CD4-positive, alpha-beta T cell treated with Interleukin-6 at 100 ng/mL for 8 hours (primary cell): ENCODE measurements around the gene FAM81A.
"Not testable (repeated sequence)": the region's sequence is repeated elsewhere in the genome, so short reads cannot be mapped to it uniquely, and the experiment has no call there.

Experiments
- DNase-seq: peaks from one replicate; pipeline ENCODE4 v3.0.0-alpha.2; 2020; ENCODE audit warnings: mixed read lengths, low spot score

Gene FAM81A

DNA sequence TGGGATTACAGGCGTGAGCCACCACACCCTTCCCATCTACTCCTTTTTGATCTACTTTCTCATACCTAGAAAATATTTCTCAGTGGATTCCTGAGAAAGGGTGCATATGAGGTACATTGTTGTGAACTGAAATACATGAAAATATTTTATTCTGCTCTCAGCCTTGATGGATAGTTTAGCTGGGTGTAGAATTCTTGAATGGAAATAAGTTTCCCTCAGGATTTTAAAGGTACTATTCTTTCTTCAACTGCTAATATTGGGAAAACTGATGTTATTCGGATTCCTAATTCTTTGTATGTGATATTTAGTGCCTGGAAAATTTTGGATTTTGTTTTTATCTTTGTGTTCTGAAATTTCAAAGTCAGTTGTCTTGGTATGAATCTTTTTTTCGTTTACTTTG, 9.1 kb upstream of the FAM81A start:
- DNase-seq, result not testable (repeated sequence)

DNA sequence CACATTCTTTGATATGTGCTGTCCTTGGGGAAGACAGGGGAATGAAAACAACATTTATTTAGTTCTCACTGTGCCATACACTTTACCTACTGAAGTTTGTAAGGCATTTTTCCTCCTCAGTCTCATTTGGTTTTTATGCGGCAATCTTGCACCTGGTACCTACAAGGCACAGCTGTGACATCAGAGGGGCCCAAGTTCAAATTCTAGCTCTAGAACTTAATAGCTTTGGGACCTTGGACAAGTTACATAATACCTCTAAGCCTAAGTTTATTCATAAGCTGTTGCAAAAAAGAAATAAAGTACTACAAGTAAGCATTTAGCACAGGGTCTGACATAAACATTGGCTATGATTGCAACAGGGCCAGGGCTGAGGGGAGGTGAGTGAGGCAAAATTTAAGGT, 5.6 kb upstream of the FAM81A start:
- no peak for DNase-seq

DNA sequence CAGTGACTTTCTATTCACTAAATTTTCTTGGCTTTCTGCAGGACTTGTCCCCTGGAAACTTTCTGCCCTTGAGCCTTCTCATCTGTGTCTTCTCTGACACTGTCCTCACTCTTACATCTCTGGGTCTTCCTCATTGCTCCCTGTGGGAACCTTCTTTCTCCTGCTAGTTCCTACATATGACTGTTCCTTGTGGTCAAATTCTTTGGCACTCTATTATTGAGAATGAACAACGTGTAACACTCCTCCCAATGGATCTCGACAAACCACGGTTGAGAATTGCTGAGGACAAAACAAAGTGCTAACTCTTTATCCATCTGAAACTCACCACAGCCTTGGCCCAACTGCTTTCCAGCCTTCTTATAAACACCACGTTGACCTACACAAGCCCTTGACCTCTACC, 3.5 kb upstream of the FAM81A start:
- DNase-seq, result no peak

DNA sequence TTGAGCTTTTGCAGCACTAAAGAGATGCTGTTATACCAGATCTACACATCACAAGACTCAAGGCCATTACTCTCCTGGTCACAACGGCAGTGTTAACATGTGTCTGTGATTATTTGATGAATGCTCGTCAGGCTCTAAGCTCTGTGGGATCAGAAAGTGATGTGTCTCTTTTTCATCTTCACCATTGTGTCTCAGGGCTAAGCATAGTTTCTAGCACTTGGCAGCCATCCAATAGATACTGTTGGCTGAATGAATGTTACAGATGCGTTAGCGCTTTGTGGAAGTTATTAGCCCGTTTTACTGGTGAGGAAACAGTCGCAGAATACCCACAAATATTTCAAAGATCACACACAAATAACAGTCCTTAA, 1.2 kb upstream of the FAM81A start:
- no peak for DNase-seq

DNA sequence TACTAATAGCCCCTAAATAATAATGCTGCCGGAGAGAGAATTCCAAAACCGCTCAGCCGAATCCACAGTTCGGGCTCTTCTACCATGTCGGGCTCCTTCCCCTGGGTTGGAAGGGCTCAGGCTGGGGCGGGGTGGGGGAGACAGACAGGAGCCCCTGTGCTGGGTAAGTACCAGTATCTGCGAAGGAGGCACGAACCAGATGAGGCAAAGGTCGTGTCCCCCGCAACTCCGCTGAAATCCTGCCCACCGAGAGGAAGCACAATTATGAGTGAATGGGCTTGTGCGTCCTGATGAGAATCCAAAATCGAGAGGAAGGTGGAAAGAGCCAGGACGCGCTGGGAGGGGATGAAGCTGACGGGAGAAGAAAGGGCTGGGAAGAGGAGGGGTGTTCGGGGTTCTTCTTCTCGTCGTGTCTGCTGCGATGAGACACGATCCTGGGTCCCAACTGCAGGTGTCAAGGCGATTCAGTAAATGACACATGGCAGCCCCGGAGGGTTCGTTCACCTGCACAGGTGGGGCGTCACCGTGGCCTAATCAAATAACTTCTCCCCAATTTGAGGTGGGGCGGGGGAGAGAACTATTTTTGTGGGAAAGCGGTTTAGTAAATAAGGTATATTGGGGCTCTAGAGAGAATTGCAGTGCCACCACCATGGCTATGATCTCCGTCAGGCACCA, 707 bp upstream of the FAM81A start:
- no peak for DNase-seq

DNA sequence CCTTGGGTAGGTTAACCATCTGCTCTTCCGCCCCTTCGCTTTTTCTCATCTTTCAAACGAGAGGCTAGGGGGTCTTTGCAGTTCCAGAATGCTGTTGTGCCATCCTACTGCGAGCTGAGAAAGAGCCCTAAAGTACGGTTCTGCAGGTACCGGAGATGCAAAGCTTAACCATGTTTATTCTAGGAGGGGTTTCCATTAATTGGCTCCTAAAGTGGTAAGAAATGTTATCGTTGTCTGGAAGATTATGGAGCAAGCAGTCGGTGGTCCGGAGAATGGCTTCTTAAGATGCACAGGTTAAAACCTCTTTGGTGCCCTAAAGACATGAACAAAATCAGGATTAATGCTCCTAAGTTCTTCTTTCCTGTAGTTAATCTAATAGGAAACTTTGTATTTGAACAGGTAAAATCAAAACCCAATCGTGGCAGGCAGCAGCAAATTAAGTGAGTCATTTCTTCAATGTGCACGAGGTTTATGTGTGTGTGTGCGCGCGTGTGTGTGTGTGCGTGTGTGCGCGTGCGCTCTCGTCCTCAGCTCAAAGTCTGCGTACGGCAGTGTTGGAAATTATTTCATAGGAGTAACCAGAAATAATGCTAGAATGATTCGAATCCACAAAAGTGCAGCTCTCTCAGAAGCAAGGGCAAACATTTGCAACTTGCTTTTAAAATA, 772 bp downstream of the FAM81A start:
- DNase-seq, result no peak

DNA sequence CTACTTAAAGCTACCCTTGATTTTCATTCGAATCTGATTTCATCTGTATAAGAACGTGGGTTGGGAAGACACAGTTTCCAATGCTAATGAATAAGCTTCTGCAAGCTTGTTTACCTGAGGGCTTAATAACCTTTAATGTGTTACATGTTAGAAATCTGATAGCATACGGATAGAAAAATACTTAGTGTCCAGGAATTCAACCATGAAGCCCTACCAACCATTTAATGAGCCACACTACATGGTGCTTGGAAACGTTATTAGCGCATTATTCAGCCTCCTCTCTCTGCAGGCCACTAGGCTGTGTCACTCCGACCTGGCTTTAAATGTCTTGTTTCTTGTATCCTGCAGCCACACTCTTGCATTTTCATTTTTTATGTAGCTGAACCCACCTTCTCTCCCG, 1.6 kb downstream of the FAM81A start:
- no peak for DNase-seq

DNA sequence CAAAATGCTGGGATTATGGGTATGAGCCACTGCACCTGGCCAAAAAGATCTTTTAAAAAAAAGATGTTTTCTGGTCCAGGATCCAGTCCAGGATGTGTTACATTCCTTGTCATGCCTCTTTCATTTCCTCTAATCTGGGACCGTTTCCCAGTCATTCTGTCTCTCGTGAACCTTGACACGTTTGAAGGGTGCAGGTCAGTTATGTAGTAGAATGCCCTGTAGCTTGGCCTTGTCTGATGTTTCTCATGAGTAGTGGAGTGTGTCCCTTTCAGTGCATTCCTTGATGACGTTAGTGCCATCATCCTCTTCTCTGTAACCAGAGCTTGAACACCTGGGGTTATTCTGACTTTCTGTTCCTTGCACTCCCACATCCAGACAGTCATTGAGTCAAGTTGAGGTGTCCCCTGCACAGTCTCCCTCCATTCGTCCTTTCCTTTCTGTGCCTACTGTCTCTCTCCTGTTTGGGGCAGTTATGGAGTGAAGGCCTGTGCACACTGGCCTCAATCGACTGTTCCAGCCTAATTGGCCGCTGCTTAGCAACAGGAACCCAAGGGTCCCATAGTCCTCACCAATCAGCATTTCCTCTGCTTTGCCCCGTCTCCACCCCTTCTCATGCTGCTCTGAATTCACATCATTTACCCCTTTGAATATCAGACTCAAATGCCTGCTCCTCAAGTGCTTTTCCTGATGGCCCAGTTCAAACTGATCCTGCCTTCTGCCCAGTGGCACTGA, 5.5 kb downstream of the FAM81A start:
- DNase-seq, result no peak

DNA sequence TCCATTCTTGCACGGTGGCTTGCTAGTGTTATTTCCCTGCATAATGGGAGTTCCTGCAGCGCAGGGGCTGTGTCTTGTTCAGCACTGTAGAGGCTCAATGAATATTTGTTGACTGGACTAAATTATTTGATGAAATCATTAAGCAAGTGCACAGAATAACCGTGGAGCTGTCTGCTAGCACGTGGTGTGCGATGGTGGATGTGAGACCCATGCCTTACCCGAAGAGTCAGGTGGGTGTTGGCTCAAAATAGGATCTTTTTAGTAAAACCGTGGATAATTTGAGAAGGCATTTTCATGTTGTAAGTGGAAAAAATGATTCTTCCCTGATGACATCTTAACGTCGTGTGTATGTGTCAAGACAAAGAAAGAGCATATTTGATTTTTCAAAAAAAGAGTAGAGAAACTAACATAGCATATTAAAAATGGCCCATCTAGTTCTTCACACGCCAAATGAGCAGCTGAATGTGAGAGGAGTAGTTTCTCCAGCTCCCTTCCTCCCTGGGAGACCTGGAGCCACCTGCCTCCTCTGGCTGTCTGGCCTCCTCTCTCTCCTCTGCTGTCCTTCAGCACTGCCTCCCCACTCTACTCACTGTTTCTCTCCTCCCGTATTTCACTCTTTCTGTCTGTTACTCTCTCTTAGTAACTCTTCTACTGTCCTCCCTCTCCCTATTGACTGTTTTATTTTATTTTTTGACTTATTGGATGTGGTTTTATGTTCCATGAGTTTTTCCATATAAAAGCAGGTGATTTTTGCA, 6.3 kb downstream of the FAM81A start:
- DNase-seq, result no peak

DNA sequence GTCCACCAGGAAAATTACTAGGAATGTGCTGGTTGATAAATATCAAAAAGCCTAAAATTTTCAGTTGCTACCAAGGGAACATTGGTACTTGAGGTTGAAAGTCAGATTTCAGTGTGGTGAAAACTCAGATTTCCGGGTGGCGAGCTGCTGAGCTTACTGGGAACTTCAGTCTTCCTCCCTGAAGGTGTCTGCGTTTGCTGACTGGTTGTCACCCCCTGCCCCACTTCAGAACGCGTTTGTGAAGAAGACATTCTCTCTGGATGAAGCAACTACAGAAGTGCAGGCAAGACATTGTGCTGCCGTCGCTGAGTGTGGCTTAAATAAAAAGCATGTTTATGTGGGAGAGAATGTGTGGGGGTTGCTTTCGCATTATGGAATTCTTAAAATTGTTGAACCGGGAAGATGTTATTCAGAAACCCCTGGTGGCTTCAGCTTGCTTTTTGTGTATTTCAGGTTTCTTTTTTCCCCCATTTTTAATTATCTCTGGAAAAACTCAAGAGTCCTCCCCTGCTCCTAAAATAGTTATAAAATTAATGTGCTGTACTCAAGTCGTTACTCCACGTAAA, 7.1 kb downstream of the FAM81A start:
- no peak for DNase-seq

DNA sequence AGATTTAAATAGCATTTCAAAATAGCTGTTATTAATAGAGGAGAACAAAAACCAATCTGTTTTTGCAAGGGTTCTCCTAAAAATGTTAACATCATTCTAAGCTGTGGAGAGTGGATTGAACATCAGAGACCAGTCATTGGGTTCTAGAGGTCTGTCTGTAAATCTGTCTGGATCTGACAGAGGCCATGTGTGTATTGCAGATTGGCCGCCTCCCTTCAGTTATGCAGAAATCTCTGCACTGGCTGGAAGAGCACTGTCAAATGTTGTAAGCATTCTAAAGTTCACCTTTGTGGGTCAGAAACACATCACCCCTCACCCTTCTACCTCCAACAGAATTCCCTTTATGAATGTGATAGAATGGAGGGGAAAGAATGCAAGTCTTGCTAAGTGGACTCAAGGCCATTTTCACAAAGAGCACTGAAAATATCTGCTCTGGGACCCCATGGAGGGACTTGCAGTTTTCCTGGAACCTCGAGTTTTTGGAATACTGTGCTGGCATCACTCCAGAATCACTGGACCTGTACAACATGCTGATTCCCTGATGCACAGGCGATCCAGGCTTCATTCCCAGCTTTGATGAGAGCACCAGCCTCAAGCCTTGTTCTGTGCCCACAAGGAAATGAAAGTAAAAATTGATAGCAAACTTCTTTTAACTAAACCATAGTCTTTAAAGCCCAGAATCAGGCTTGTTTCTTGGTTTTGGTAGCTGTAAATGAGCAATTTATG, 8.4 kb downstream of the FAM81A start:
- no peak for DNase-seq

DNA sequence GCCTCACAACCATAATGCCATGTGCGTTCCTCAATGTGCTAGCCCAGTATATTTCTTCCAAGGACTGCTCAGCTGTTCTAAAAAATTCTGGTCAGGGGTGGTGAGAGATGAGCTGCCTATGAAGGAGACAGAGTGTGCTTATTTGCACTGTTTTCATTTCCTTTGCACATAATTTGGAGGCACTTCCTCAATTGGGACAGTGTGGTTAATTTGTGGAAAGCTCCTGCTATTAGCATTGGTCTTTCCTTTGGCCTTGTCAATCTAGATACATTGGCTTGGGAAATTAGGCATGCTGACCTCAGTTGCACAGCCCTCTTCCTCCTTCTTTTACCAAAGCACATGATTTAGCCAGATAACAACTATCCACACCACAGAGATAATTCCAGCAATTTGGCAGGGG, 9.4 kb downstream of the FAM81A start:
- no peak for DNase-seq

DNA sequence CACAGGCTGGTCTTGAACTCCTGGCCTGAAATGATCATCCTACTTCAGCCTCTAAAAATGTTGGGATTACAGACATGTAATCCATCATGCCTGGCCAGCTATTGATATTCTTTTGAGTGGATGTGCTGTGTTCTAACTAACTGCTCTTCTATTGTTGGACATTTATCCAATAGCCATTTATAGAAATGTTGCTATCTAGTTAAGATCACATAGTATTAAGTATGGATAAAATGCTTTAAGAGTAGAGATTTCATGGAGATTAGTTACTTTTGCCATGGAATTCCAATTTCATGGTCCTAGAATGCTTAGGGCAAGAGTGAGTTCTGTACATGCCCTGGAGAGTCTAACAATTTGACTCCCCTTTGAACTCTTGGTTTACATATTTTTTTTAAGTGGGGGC, 10.9 kb downstream of the FAM81A start:
- no peak for DNase-seq

DNA sequence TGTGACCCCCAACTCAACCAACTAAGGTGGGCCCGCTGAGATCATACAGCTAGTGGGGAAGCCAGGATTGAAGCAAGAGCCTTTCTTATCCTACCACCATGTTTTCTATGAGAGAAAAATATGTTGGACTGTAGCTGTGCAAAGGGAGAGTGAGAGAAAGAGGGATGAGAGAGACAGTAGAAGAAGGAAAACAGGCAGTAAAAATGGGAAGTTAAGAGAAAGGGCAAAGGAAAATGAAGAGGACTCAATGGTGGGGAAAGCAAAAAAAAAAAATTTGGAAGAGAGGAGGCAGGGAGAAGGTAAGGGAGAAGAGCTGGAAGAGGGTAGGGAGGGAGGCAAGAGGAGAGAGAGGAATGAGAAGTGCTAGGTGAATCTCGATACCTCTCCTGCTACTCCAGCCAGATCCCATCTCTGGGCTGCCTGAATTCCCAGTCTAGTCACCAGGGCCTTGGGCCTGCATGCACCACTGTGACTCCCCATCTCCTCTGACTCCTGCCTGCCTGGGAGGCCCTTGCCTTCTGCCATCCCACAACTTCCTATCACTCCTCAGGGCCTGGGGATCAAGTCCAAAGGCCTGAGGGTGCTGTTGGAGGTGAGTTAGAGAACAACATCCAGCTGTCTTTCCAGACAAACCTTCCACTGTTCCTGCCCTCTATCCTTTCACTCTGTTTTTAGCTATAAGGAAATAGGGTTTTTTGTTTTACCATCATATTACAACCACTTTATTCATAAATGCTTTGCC, 15.7 kb downstream of the FAM81A start:
- no peak for DNase-seq

DNA sequence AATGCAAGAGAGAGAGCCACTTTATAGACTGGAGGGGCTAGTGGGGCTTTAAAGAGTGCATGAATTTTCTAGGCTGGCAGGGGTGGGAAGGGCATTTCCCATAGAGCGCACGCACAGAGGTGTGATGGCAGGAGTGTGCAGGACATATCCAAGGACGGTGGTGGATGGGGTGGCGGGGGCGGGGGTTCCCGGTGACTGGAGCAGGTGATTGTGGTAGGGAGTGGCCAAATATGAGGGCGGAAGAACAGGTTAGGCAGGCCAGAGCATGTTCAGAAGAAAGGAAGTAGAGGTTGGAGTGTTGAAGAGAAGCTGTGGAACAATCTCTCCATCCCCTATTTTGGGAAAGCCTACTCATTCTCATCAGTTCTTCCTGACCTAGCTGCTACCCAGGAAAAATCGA, 18.1 kb downstream of the FAM81A start:
- DNase-seq, result no peak

DNA sequence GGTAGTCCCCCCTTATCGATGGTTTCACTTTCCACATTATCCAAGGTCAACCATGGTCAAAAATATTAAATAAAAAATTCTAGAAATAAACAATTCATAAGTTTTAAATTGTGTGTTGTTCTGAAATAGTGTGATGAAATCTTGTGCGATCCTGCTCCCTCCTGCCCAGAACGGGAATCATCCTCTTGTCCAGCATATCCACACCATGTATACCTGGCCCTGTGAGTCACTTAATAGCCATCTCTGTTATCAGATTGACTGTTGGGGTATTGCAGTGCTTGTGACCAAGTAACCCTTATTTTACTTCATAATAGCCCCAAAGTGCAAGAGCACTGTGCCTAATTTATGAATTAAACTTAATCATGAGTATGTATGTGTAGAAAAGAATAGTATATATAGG, 19.1 kb downstream of the FAM81A start:
- DNase-seq, result no peak

DNA sequence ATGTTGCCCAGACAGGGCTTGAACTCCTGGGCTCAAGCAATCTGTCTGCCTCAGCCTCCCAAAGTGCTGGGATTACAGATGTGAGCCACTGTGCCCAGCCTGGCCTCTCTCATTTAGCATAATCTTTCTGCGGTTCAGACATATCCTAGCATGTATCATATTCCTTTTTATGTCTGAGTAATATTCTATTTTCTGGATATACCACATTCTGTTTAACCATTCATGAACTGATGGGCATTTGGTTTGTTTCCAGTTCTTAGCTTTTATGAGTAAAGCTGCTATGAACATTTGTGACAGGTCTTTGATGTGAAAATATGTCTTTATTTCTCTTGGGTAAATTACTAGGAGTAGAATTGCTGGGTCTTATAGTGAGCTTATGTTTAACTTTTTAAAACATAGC, 23.5 kb downstream of the FAM81A start:
- no peak for DNase-seq

DNA sequence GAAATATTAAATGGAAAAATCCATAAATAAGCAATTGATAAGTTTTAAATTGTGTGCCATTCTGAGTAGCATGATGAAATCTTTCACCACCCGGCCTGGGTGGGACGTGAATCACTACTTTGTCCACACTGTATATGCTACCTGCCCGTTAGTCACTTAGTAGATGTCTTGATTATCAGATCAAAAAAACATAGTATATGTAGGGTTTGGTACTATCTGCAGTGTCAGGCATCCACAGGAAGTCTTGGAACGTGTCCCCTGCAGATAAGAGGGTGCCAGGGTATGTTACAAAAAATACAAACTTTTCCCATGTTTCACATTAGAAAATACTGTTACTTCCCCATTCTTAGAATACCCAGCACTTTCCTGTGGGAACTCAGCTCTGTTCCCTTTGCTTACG, 35.2 kb downstream of the FAM81A start:
- no peak for DNase-seq

DNA sequence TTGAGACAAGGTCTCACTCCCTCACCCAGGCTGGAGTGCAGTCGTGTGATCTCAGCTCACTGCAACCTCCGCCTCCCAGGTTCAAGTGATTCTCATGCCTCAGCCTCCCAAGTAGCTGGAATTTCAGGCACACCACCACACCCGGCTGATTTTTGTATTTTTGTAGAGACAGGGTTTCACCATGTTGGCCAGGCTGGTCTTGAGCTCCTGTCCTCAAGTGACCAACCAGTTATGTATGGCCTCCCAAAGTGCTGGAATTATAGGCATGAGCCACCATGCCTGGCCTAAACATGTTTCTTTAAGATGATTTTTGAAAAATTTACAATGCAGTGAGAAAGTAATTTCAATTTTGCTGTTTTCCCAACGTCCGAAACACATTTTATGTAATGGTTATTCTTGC, 37.2 kb downstream of the FAM81A start:
- DNase-seq, result not testable (repeated sequence)

DNA sequence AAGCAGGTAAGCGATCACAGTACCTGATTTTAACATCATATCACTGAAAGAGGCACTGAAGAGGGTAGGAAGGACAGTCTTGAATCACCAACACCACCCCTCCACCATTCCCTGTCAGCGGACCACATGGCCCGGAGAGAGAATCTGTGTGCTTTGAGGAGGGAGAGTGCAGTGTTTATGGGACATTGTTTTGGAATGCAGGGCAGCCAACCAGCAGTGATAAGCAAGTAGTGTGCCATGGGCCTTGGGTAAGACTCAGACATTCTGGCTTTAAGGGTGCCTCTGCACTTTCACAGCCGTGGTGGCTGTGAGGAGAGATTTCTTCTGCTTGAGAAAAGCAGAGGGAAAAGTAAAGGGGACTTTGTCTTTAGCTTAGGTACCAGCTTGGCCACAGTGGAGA, 46.4 kb downstream of the FAM81A start:
- no peak for DNase-seq

DNA sequence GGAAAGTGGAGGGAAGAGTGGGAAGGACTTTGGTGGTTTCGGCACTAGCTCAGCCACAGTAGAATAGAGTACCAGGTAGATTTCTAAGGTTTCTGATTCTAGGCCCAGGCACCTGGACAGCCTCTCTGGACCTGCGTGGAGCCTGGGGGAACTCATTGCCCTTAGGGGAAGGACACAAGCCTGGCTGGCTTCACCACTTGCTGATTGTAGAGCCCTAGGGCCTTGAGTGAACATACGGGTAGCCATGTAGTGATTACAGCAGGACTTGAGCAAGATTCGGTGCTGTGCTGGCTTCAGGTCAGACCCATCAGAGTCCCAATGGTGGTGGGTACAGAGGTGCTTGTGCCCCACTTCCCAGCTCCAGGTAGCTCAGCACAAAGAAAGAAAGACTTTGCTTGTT, 47.0 kb downstream of the FAM81A start:
- no peak for DNase-seq
